ENCODE results near the gene KCND1. TPM values are rescaled to one million over a fixed set of nuclear protein-coding genes. Genes with fewer than 3 reads are reported as not detected.

Gene KCND1
- total RNA-seq, 1 experiment from 2014 or later = 0.86 TPM

GRCh38 chrX:48933757-48934156, 37.9 kb downstream of the KCND1 start:
- no peak overlapping the region for H3K4me3 Mint-ChIP-seq (ENCODE audit: unreplicated experiment)
- no peaks in the 10 kb centered on the region for H3K9me3 Mint-ChIP-seq (ENCODE audit: unreplicated experiment)
- peaks cover 62% of the 10 kb centered on the region for H3K36me3 Mint-ChIP-seq (ENCODE audit: insufficient read depth, unreplicated experiment)
- BruUV-seq (replicated peaks) = no TSS peak
- POLR2A ChIA-PET = no interaction called here
- DNase-seq (ENCODE audit: unreplicated experiment) = no peak
- CTCF ChIA-PET = no interaction called here
- intact Hi-C loops (cut with micrococcal nuclease) = no loop called here
- no peak overlapping the region for H3K27ac Mint-ChIP-seq (ENCODE audit: low read depth, unreplicated experiment)
- TF ChIP-seq CTCF (IDR thresholded peaks at IDR 0.05; ENCODE audit: unreplicated experiment) = no peak
- no peaks in the 10 kb centered on the region for H3K4me1 Mint-ChIP-seq (ENCODE audit: insufficient read depth, unreplicated experiment)
- no peaks in the 10 kb centered on the region for H3K27me3 Mint-ChIP-seq (ENCODE audit: insufficient read depth, unreplicated experiment)

GRCh38 chrX:48927736-48928382, 43.8 kb downstream of the KCND1 start:
- intact Hi-C loops (cut with micrococcal nuclease) = no loop called here
- Mint-ChIP-seq H3K36me3 (ENCODE audit: insufficient read depth, unreplicated experiment) (peaks cover 54% of the 10 kb centered on the region), H3K4me3 (ENCODE audit: unreplicated experiment) (no peak overlapping the region), H3K27me3 (ENCODE audit: insufficient read depth, unreplicated experiment) (no peaks in the 10 kb centered on the region), H3K27ac (ENCODE audit: low read depth, unreplicated experiment) (no peak overlapping the region), H3K9me3 (ENCODE audit: unreplicated experiment) (no peaks in the 10 kb centered on the region), H3K4me1 (ENCODE audit: insufficient read depth, unreplicated experiment) (no peaks in the 10 kb centered on the region)
- no TSS peak for BruUV-seq (replicated peaks)
- no peak for DNase-seq (ENCODE audit: unreplicated experiment)
- ChIA-PET CTCF (interaction anchor here (1.6 kb wide), 1 partner anchor 18 kb away, joined by 5 read pairs; no protein-coding TSS in a partner anchor), POLR2A (no interaction called here)
- no peak for TF ChIP-seq CTCF (IDR thresholded peaks at IDR 0.05; ENCODE audit: unreplicated experiment)

DNA sequence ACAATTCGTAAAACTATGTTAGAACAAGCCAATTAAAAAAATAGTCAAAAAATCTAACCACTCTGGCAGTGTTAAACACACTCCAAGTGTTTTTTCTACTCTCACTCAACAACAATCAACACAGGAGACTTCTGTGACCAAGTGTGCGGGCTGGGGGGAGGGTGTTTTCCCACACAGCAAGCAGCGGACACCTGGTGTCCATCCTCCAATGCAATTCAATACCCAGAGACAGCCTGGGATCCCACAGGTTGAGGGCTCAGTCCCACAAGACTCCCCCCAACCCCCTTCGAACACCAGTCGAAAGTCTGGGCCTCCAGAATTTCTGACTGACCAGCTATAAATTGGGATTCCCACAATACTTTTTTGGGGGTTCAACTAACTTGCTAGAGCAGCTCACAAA, 44.5 kb downstream of the KCND1 start:
- ChIA-PET CTCF (interaction anchor here (0.6 to 1.6 kb wide), 2 partner anchors 9 to 19 kb away, joined by 4 to 5 read pairs; no protein-coding TSS in a partner anchor), POLR2A (no interaction called here)
- H3K27ac Mint-ChIP-seq (ENCODE audit: low read depth, unreplicated experiment) = no peak overlapping the region
- no peaks in the 10 kb centered on the region for H3K9me3 Mint-ChIP-seq (ENCODE audit: unreplicated experiment)
- no TSS peak for BruUV-seq (replicated peaks)
- H3K27me3 Mint-ChIP-seq (ENCODE audit: insufficient read depth, unreplicated experiment) = no peaks in the 10 kb centered on the region
- no peaks in the 10 kb centered on the region for H3K4me1 Mint-ChIP-seq (ENCODE audit: insufficient read depth, unreplicated experiment)
- DNase-seq (ENCODE audit: unreplicated experiment) = no peak
- H3K4me3 Mint-ChIP-seq (ENCODE audit: unreplicated experiment) = no peak overlapping the region
- H3K36me3 Mint-ChIP-seq (ENCODE audit: insufficient read depth, unreplicated experiment) = peaks cover 50% of the 10 kb centered on the region
- TF ChIP-seq CTCF (IDR thresholded peaks at IDR 0.05; ENCODE audit: unreplicated experiment) = no peak
- intact Hi-C loops (cut with micrococcal nuclease) = no loop called here

DNA sequence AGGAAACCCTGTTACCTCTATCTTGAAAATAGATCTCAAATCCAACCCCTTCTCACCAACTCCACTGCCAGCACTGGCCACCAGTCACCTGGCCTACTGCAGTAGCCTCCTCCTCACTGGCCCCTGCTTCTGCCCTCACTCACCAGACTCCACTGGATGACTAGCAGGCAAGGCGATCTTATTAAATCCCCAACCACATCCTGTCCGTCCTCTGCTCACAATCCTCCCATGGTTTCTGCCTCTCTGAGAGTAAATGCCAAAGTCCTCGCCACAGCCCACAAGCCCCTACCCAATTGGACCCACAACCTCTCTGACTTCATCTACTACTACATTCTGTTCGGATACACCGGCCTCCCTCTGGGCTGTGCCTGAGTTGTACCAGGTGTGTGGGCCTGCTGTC, 47.4 kb downstream of the KCND1 start:
- intact Hi-C loops (cut with micrococcal nuclease) = no loop called here
- no peak for DNase-seq (ENCODE audit: unreplicated experiment)
- TF ChIP-seq CTCF (IDR thresholded peaks at IDR 0.05; ENCODE audit: unreplicated experiment) = no peak
- ChIA-PET POLR2A (no interaction called here), CTCF (interaction anchor here (0.5 to 0.6 kb wide), 3 partner anchors 22 to 914 kb away, joined by 3 read pairs; no protein-coding TSS in a partner anchor)
- Mint-ChIP-seq H3K4me3 (ENCODE audit: unreplicated experiment) (no peak overlapping the region), H3K4me1 (ENCODE audit: insufficient read depth, unreplicated experiment) (peaks cover 10% of the 10 kb centered on the region), H3K27me3 (ENCODE audit: insufficient read depth, unreplicated experiment) (no peaks in the 10 kb centered on the region), H3K9me3 (ENCODE audit: unreplicated experiment) (no peaks in the 10 kb centered on the region), H3K36me3 (ENCODE audit: insufficient read depth, unreplicated experiment) (peaks cover 33% of the 10 kb centered on the region), H3K27ac (ENCODE audit: low read depth, unreplicated experiment) (no peak overlapping the region)
- BruUV-seq (replicated peaks) = no TSS peak

Measured in MCF 10A (cell line).